PFSK-1 (cell line): ENCODE results near the gene SYNPR.

Experiments used
- FOXP2 ChIP-seq: optimal IDR thresholded peaks from 2 replicates; pipeline ENCODE3; 2011; ENCODE audit warnings: borderline replicate concordance, control low read depth, inconsistent platforms; ENCODE audit not compliant: insufficient read depth; ENCODE audit errors: extremely low read length, extremely low read depth
- POLR2AphosphoS5 ChIP-seq: IDR thresholded peaks from 2 replicates; pipeline ENCODE4 v1.6.1; 2012; ENCODE audit warnings: low read depth, mild to moderate bottlenecking, control low read depth, low read length, moderate library complexity
- REST ChIP-seq, 2 experiments: IDR thresholded peaks; 2 replicates each; pipeline versions ENCODE4 v1.6.1 to v1.8.0; 2011 to 2012; ENCODE audit warnings: low read depth in 2 of 2, low read length in 2 of 2, control low read depth in 1 of 2, inconsistent platforms in 1 of 2, mild to moderate bottlenecking in 1 of 2, moderate library complexity in 1 of 2; ENCODE audit not compliant: insufficient read depth in 1 of 2
- SIN3A ChIP-seq: IDR thresholded peaks from 2 replicates; pipeline ENCODE4 v1.6.1; 2012; ENCODE audit warnings: mild to moderate bottlenecking, low read length, moderate library complexity, borderline replicate concordance; ENCODE audit not compliant: insufficient read depth
- TAF1 ChIP-seq: IDR thresholded peaks from 2 replicates; pipeline ENCODE4 v1.6.1; 2012; ENCODE audit warnings: low read length, control low read depth, borderline replicate concordance; ENCODE audit not compliant: insufficient read depth

The SYNPR gene

GRCh38 chr3:63351159-63352007, 73.3 kb downstream of the SYNPR start:
- no peak for TF ChIP-seq POLR2AphosphoS5
- TF ChIP-seq REST (IDR thresholded peaks at IDR 0.05; ENCODE audit: insufficient read depth in 1 of 2, low read depth in 2 of 2, low read length in 2 of 2), result no peak
- TF ChIP-seq SIN3A, result no peak

GRCh38 chr3:63352008-63352279, 73.8 kb downstream of the SYNPR start:
- no peak for TF ChIP-seq POLR2AphosphoS5
- no peak for TF ChIP-seq TAF1
- no peak for TF ChIP-seq FOXP2

GRCh38 chr3:63353383-63353782, 75.3 kb downstream of the SYNPR start:
- TF ChIP-seq FOXP2 (no peak), REST (IDR thresholded peaks at IDR 0.05; ENCODE audit: insufficient read depth in 1 of 2, low read depth in 2 of 2, low read length in 2 of 2) (no peak), SIN3A (no peak), POLR2AphosphoS5 (no peak)

GRCh38 chr3:63354160-63354559, 76.1 kb downstream of the SYNPR start:
- TF ChIP-seq TAF1 (no peak), REST (IDR thresholded peaks at IDR 0.05; ENCODE audit: insufficient read depth in 1 of 2, low read depth in 2 of 2, low read length in 2 of 2) (no peak), POLR2AphosphoS5 (no peak), FOXP2 (no peak), SIN3A (no peak)

GRCh38 chr3:63355809-63356208, 77.7 kb downstream of the SYNPR start:
- TF ChIP-seq FOXP2 (no peak), TAF1 (no peak), REST (IDR thresholded peaks at IDR 0.05; ENCODE audit: insufficient read depth in 1 of 2, low read depth in 2 of 2, low read length in 2 of 2) (no peak), POLR2AphosphoS5 (no peak), SIN3A (no peak)
